ENCODE results near the gene RRAS2.

DNA sequence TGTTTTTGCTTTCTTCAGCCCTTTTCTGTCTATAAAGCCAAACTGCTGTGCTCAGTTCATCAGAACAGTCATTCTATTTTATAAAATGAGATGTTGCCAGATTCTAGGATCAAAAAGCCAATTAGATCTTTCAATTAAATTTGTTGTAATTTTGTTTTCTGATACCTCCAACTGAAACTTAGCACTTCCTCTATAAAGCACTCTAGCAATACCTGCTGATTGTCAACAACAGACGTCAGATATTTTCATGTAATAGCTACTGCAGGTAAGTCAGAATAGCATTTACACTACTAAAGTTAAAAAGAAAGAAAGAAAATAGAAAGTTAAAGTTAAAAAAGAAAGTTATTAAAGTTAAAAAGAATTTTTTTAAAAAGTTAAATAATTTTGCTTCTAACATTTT lies 19.6 kb downstream of the RRAS2 start:
- TF ChIP-seq POLR2A (IDR thresholded peaks at IDR 0.05) (no peak), CTCF (IDR thresholded peaks at IDR 0.05) (no peak)
